GM23338 (cell line): ENCODE results near the gene TMEM51. TPM values are rescaled to one million over a fixed set of nuclear protein-coding genes. Genes with fewer than 3 reads are reported as not detected.

Source experiments
- ATAC-seq: fragments of 200-7000 bp; cut with Tn5 transposase; 3 replicates; pipeline ENCODE4 v1.9.1; 2020
- DNase-seq: peaks from one replicate; pipeline ENCODE4 v3.0.0-alpha.2; 2015; ENCODE audit warnings: low spot score
- H2AFZ ChIP-seq: fragments of 200-600 bp; sonication (generic); 2 replicates; pipeline ENCODE4 v1.8.0; 2016; ENCODE audit warnings: antibody characterized with exemption, mild to moderate bottlenecking, moderate library complexity
- H3F3A ChIP-seq: fragments of 200-600 bp; sonication (generic); replicated peaks from 2 replicates; pipeline ENCODE4 v1.8.0; 2017; ENCODE audit warnings: antibody characterized with exemption, mixed run types, low read depth
- H3K27ac ChIP-seq: fragments of 200-600 bp; sonication (generic); 2 replicates; pipeline ENCODE4 v1.6.1; 2016; ENCODE audit warnings: low read depth
- H3K27me3 ChIP-seq: fragments of 200-600 bp; sonication (generic); 2 replicates; pipeline ENCODE4 v1.8.0; 2016; ENCODE audit warnings: mild to moderate bottlenecking, mixed run types, moderate library complexity; ENCODE audit not compliant: insufficient read depth
- H3K36me3 ChIP-seq: fragments of 200-600 bp; sonication (generic); 2 replicates; pipeline ENCODE4 v1.8.0; 2016; ENCODE audit warnings: mild to moderate bottlenecking; ENCODE audit not compliant: insufficient read depth
- H3K4me1 ChIP-seq: fragments of 200-600 bp; sonication (generic); 2 replicates; pipeline ENCODE4 v1.8.0; 2016; ENCODE audit warnings: mild to moderate bottlenecking, moderate library complexity; ENCODE audit not compliant: insufficient read depth
- H3K4me2 ChIP-seq: fragments of 200-600 bp; sonication (generic); 2 replicates; pipeline ENCODE4 v1.7.1; 2017; ENCODE audit warnings: mixed run types
- H3K4me3 ChIP-seq: fragments of 200-600 bp; sonication (generic); 2 replicates; pipeline ENCODE4 v1.6.1; 2016; ENCODE audit warnings: mixed run types
- H3K79me2 ChIP-seq: fragments of 200-600 bp; sonication (generic); replicated peaks from 2 replicates; pipeline ENCODE4 v1.8.0; 2017; ENCODE audit warnings: mild to moderate bottlenecking; ENCODE audit not compliant: insufficient read depth
- H3K9me2 ChIP-seq: fragments of 200-600 bp; sonication (generic); 2 replicates; pipeline ENCODE4 v1.8.0; 2017; ENCODE audit not compliant: insufficient read depth
- H4K20me1 ChIP-seq: fragments of 200-600 bp; sonication (generic); replicated peaks from 2 replicates; pipeline ENCODE4 v1.8.0; 2017; ENCODE audit warnings: mild to moderate bottlenecking; ENCODE audit not compliant: insufficient read depth
- H3K27ac Mint-ChIP-seq: 2 replicates; pipeline ENCODE4 v1.8.0; 2020; ENCODE audit warnings: inconsistent platforms, mild to moderate bottlenecking, moderate library complexity, mixed read lengths
- H3K27me3 Mint-ChIP-seq: 3 replicates; pipeline ENCODE4 v1.8.0; 2022; ENCODE audit warnings: low read depth, mild to moderate bottlenecking, moderate library complexity, mixed read lengths, inconsistent platforms; ENCODE audit not compliant: insufficient read depth, poor library complexity
- H3K36me3 Mint-ChIP-seq: 3 replicates; pipeline ENCODE4 v1.8.0; 2021; ENCODE audit warnings: low read depth, mild to moderate bottlenecking, inconsistent platforms, moderate library complexity, mixed read lengths
- H3K4me1 Mint-ChIP-seq: 3 replicates; pipeline ENCODE4 v1.8.0; 2020; ENCODE audit warnings: mild to moderate bottlenecking, inconsistent platforms, mixed read lengths
- H3K4me3 Mint-ChIP-seq: 3 replicates; pipeline ENCODE4 v1.8.0; 2021; ENCODE audit warnings: moderate library complexity, mild to moderate bottlenecking, inconsistent platforms, mixed read lengths
- H3K9me3 Mint-ChIP-seq: 3 replicates; pipeline ENCODE4 v1.8.0; 2020; ENCODE audit warnings: moderate library complexity, mild to moderate bottlenecking, inconsistent platforms, mixed read lengths
- NANOG ChIP-seq: IDR thresholded peaks from 2 replicates; pipeline ENCODE4 v1.6.1; 2016; ENCODE audit warnings: antibody characterized with exemption, borderline replicate concordance
- POLR2AphosphoS5 ChIP-seq: IDR thresholded peaks from 2 replicates; pipeline ENCODE4 v1.6.1; 2016; ENCODE audit warnings: antibody characterized with exemption, low read depth
- REST ChIP-seq: IDR thresholded peaks from one replicate; pipeline ENCODE4 v1.6.1; 2018; ENCODE audit warnings: antibody characterized with exemption; ENCODE audit not compliant: unreplicated experiment
- STAT1 ChIP-seq: IDR thresholded peaks from one replicate; pipeline ENCODE4 v1.6.1; 2016; ENCODE audit warnings: antibody characterized with exemption; ENCODE audit not compliant: unreplicated experiment
- ZNF331 ChIP-seq: fragments of 250-450 bp; sonication (Bioruptor Pico); IDR thresholded peaks from 2 replicates; pipeline ENCODE4 v1.5.0; 2020; ENCODE audit warnings: low read depth, mild to moderate bottlenecking, moderate library complexity
- polyA plus RNA-seq: library from polyadenylated mRNA; unstranded; fragments of >200 nt; fragmentation: Nextera tagmentation; extraction: Ambion mirVana; gene quantifications from 2 replicates; pipeline ENCODE4 v1.2.1, GENCODE V29; 2016
- total RNA-seq: library from RNA; depleted of rRNA; stranded (reverse); fragments of >200 nt; shearing (Covaris generic); gene quantifications from 2 replicates; pipeline ENCODE4 v1.2.3, GENCODE V29; 2014
- TF ChIP-seq, protein P1 (sequence below): fragments of 250-450 bp; sonication (Bioruptor Pico); IDR thresholded peaks from 2 replicates; pipeline ENCODE4 v1.5.0; 2020; ENCODE audit warnings: mild to moderate bottlenecking, moderate library complexity

The TMEM51 gene
- total and polyA plus RNA-seq, 2 experiments from 2014 or later: 4.0 to 5.2 TPM

DNA sequence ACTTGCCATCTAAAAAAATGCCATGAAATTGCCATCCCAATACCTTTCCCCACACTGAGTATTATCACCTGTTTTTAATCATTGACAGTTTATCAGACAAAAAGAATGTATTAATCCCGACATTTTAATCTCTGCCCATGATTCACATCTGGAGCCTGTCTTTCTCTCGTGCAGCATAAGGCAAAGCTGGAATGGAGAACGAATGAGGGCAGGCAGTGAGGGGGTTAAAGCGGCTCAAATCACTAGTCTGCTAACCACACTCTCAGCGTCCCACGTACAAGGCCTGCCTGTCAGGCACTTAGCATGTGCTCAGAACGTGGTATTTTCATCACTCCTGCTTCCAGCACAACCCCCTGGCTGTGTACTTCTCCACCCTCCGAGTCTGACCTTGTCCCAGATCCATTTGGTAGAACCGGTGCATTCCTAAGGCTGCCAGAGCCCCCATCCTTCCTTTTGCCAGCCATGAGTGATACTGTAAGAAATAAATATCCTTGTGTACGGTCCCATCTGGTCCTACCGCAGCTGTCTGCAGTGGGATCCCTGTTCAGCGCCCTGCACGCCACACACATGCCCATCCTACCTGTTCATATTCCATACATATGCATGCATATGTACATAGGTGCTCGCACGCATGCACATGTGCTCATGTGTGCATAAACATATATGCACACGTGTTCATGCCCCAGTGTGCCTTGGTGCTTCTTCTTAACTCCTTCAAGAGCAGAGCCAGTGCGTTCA lies 58.8 kb downstream of the TMEM51 start:
- Histone ChIP-seq H3K4me2 (no peak overlapping the region), H3K27me3 (no peaks in the 10 kb centered on the region), H2AFZ (no peak overlapping the region), H3K4me3 (no peak overlapping the region), H3K4me1 (peaks cover 9% of the 10 kb centered on the region), H3K36me3 (no peaks in the 10 kb centered on the region), H3F3A (peaks cover 5% of the 10 kb centered on the region; the same call in 1 of the 2 replicates), H4K20me1 (no peaks in the 10 kb centered on the region), H3K9me2 (no peaks in the 10 kb centered on the region), H3K79me2 (no peaks in the 10 kb centered on the region), H3K27ac (no peak overlapping the region)
- ATAC-seq: no peak; the same call in 2 of the 3 replicates
- H3K9me3 Mint-ChIP-seq: no peaks in the 10 kb centered on the region
- peaks cover 11% of the 10 kb centered on the region for H3K27me3 Mint-ChIP-seq
- peaks cover 3% of the 10 kb centered on the region for H3K36me3 Mint-ChIP-seq
- no peak overlapping the region for H3K4me3 Mint-ChIP-seq
- H3K27ac Mint-ChIP-seq: no peak overlapping the region
- no peak for DNase-seq
- TF ChIP-seq STAT1: no peak
- TF ChIP-seq, protein P1, sequence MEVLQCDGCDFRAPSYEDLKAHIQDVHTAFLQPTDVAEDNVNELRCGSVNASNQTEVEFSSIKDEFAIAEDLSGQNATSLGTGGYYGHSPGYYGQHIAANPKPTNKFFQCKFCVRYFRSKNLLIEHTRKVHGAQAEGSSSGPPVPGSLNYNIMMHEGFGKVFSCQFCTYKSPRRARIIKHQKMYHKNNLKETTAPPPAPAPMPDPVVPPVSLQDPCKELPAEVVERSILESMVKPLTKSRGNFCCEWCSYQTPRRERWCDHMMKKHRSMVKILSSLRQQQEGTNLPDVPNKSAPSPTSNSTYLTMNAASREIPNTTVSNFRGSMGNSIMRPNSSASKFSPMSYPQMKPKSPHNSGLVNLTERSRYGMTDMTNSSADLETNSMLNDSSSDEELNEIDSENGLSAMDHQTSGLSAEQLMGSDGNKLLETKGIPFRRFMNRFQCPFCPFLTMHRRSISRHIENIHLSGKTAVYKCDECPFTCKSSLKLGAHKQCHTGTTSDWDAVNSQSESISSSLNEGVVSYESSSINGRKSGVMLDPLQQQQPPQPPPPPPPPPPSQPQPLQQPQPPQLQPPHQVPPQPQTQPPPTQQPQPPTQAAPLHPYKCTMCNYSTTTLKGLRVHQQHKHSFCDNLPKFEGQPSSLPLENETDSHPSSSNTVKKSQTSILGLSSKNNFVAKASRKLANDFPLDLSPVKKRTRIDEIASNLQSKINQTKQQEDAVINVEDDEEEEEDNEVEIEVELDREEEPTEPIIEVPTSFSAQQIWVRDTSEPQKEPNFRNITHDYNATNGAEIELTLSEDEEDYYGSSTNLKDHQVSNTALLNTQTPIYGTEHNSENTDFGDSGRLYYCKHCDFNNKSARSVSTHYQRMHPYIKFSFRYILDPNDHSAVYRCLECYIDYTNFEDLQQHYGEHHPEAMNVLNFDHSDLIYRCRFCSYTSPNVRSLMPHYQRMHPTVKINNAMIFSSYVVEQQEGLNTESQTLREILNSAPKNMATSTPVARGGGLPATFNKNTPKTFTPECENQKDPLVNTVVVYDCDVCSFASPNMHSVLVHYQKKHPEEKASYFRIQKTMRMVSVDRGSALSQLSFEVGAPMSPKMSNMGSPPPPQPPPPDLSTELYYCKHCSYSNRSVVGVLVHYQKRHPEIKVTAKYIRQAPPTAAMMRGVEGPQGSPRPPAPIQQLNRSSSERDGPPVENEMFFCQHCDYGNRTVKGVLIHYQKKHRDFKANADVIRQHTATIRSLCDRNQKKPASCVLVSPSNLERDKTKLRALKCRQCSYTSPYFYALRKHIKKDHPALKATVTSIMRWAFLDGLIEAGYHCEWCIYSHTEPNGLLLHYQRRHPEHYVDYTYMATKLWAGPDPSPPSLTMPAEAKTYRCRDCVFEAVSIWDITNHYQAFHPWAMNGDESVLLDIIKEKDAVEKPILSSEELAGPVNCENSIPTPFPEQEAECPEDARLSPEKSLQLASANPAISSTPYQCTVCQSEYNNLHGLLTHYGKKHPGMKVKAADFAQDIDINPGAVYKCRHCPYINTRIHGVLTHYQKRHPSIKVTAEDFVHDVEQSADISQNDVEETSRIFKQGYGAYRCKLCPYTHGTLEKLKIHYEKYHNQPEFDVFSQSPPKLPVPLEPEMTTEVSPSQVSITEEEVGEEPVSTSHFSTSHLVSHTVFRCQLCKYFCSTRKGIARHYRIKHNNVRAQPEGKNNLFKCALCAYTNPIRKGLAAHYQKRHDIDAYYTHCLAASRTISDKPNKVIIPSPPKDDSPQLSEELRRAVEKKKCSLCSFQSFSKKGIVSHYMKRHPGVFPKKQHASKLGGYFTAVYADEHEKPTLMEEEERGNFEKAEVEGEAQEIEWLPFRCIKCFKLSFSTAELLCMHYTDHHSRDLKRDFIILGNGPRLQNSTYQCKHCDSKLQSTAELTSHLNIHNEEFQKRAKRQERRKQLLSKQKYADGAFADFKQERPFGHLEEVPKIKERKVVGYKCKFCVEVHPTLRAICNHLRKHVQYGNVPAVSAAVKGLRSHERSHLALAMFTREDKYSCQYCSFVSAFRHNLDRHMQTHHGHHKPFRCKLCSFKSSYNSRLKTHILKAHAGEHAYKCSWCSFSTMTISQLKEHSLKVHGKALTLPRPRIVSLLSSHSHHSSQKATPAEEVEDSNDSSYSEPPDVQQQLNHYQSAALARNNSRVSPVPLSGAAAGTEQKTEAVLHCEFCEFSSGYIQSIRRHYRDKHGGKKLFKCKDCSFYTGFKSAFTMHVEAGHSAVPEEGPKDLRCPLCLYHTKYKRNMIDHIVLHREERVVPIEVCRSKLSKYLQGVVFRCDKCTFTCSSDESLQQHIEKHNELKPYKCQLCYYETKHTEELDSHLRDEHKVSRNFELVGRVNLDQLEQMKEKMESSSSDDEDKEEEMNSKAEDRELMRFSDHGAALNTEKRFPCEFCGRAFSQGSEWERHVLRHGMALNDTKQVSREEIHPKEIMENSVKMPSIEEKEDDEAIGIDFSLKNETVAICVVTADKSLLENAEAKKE (CRISPR knock-in tag): no peak
- no peak for TF ChIP-seq ZNF331
- TF ChIP-seq POLR2AphosphoS5: no peak
- no peak for TF ChIP-seq NANOG
- no peak for TF ChIP-seq REST
- H3K4me1 Mint-ChIP-seq: peaks cover 43% of the 10 kb centered on the region
